Naive thymus-derived CD8-positive, alpha-beta T cell (primary cell): ENCODE measurements around the gene VDAC1. TPM values are rescaled to one million over a fixed set of nuclear protein-coding genes. Genes with fewer than 3 reads are reported as not detected.

ENCODE experiments used
- ATAC-seq, 2 donors: fragments of 150-1000 bp; cut with Tn5 transposase in 1 of 2; sonication (Bioruptor Pico), chemical (Tn5 transposase) in 1 of 2; 1 replicate in 1 of 2; 2 replicates in 1 of 2; pipeline ENCODE4 v1.10.0; 2021; ENCODE audit warnings: mild to moderate bottlenecking in 2 of 2, moderate library complexity in 2 of 2
- POLR2A ChIA-PET: fragments of 350-600 bp; sonication (Branson Sonifier 250); formaldehyde crosslinking; loops from one replicate; lab custom pipeline; 2021; ENCODE audit warnings: antibody characterized with exemption; lab: Charles Lee
- DNase-seq, 10 donors: peaks; one replicate each; pipeline versions ENCODE4 v3.0.0 to v3.0.0-alpha.2; 2020 to 2022
- H3K27ac Mint-ChIP-seq, 10 donors: one replicate each; pipeline ENCODE4 v1.8.0; 2020 to 2022; ENCODE audit warnings: mild to moderate bottlenecking in 10 of 10, mixed read lengths in 10 of 10, moderate library complexity in 4 of 10, inconsistent platforms in 1 of 10
- H3K27me3 Mint-ChIP-seq, 5 donors: one replicate each; pipeline ENCODE4 v1.8.0; 2021 to 2022; ENCODE audit warnings: mixed read lengths in 5 of 5
- H3K36me3 Mint-ChIP-seq, 3 donors: one replicate each; pipeline ENCODE4 v1.8.0; 2020 to 2022; ENCODE audit warnings: mixed read lengths in 3 of 3, mild to moderate bottlenecking in 2 of 3, inconsistent platforms in 1 of 3
- H3K4me1 Mint-ChIP-seq, 4 donors: one replicate each; pipeline ENCODE4 v1.8.0; 2021 to 2022; ENCODE audit warnings: mixed read lengths in 4 of 4
- H3K4me3 Mint-ChIP-seq, 10 donors: one replicate each; pipeline ENCODE4 v1.8.0; 2020 to 2022; ENCODE audit warnings: mild to moderate bottlenecking in 10 of 10, mixed read lengths in 10 of 10, moderate library complexity in 6 of 10, inconsistent platforms in 1 of 10
- H3K9me3 Mint-ChIP-seq, 9 donors: one replicate each; pipeline ENCODE4 v1.8.0; 2020 to 2022; ENCODE audit warnings: mixed read lengths in 9 of 9, mild to moderate bottlenecking in 3 of 9, inconsistent platforms in 1 of 9, moderate library complexity in 1 of 9
- polyA plus RNA-seq, 3 donors: library from polyadenylated mRNA; unstranded; fragments of 300-500 nt; fragmentation: Illumina TruSeq; gene quantifications; one replicate each; pipeline ENCODE4 v1.2.3, GENCODE V29; 2021
- total RNA-seq, 8 experiments: library from RNA in 2 of 8; stranded (reverse) in 2 of 8; gene quantifications; one replicate each; pipeline ENCODE4 v1.2.3 and lab custom pipeline; 2021 to 2026

The VDAC1 gene
- total and polyA plus RNA-seq, 5 experiments from 2014 or later: 42.6 to 72.9 (median 64.4) TPM

DNA sequence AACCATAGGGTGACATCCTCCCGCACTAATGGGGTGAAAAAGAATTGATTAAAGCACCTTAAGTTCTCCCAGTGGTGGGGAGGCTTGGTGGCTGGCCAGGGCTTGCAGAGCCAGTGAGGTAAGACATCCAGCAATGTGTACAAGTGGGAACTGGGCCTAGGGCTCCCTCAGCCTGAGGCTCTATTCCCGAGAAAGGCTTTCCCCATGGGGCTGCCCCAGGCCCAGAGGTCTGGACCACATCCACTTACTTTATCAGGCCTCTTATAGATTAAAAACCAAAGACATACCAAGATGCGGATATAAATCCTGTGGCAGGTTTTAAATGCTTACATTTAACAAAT lies 71.6 kb downstream of the VDAC1 start:
- DNase-seq (no peak), ATAC-seq (no peak)
- Mint-ChIP-seq H3K4me3 (peak overlapping the region in 1 of 10 donors; percentile 53), H3K4me1 (peaks cover 6 to 73% (median 16%) of the 10 kb centered on the region in 4 donors), H3K27ac (peak overlapping the region in 3 of 10 donors; percentile 45 to 84 (median 48)), H3K27me3 (peaks cover 0 to 12% (median 2%) of the 10 kb centered on the region in 5 donors), H3K36me3 (no peaks in the 10 kb centered on the region), H3K9me3 (no peaks in the 10 kb centered on the region)
- POLR2A ChIA-PET: no interaction called here

DNA sequence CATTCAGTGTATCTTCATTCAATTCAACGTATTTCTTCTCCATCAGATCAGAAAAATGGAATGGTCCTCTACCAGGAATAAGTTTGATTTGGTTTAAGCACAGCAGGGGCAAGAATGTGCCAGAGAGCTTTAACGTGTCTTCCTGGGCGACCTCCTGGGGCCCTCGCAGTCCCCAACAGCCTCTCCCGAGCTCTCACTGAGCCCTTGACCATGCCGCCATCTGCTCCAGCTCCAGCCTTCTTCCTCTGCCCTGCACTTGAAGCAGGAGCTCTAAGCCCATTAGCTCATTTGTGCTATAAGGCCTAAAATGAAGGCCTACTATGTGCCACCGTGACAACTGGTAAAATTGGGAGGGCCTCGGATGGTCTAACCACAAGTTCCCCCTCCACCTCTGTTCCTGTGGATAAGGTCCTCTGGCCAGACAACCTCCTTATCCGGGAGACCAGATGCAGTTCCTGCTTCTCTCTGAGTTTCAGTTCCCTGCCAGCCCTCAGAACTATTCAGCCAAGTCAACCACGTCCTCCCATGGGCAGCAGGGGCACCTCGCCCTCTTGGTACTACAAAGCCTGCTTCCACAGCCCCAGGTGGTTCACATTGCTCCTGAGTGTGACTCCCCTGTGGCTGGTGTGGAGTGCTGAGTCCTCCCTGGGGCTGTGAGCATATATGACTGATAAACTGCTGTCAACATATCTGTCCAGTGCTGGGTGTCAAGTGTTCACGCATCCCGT lies 72.2 kb downstream of the VDAC1 start:
- POLR2A ChIA-PET: interaction anchor here (0.7 kb wide), 1 partner anchor 72 kb away, joined by 5 read pairs; no protein-coding TSS in a partner anchor
- peak in 1 of 2 donors; percentile 26 for ATAC-seq
- Mint-ChIP-seq H3K4me3 (peak overlapping the region in 1 of 10 donors; percentile 53), H3K27ac (peak overlapping the region in 6 of 10 donors; percentile 11 to 84 (median 48)), H3K27me3 (peaks cover 0 to 12% (median 2%) of the 10 kb centered on the region in 5 donors), H3K36me3 (no peaks in the 10 kb centered on the region), H3K9me3 (no peaks in the 10 kb centered on the region), H3K4me1 (peaks cover 6 to 72% (median 16%) of the 10 kb centered on the region in 4 donors)
- peak in 1 of 10 donors; percentile 46 for DNase-seq

DNA sequence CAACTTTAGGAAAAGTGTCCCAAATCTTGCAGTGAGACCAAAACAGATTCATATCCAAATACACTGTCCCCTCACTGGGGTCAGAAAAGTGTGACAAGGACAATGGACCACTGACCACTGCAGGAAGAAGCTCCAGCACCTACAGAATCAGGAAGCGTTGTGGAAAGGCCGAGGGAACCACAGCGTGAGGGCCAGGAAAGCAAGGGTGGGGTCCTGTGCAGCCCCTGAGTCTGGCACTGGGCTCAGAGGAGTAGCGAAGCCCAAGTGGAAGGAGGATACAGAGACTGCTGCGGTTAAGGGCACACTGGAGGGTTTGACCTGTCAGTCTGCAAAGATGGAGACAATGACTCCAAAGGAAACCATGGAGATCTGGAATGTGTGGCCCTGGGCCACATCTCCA lies 73.2 kb downstream of the VDAC1 start:
- Mint-ChIP-seq H3K4me3 (peak overlapping the region in 1 of 10 donors; percentile 90), H3K9me3 (no peaks in the 10 kb centered on the region), H3K27me3 (peaks cover 0 to 12% (median 0%) of the 10 kb centered on the region in 5 donors), H3K27ac (peak overlapping the region in 3 of 10 donors; percentile 43 to 91 (median 47)), H3K36me3 (no peaks in the 10 kb centered on the region), H3K4me1 (peaks cover 6 to 64% (median 16%) of the 10 kb centered on the region in 4 donors)
- DNase-seq (no peak), ATAC-seq (no peak)
- POLR2A ChIA-PET: interaction anchor here (0.7 kb wide), 1 partner anchor 71 kb away, joined by 5 read pairs; no protein-coding TSS in a partner anchor

DNA sequence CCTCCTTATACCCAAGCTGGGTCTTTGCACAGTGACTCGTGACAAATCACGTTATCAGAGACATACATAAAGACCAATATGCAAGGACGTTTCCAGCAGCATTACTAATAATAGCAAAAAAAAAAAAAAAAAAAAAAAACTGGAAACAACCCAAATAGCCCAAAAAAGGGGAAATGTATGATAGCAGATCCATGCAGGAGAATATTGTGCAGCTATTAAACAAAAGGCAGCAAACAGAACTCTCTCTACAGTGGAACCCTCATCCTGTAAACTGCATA lies 74.0 kb downstream of the VDAC1 start:
- peak overlapping the region; percentile 72 to 90 (median 85) for H3K4me3 Mint-ChIP-seq
- H3K36me3 Mint-ChIP-seq: no peaks in the 10 kb centered on the region
- H3K4me1 Mint-ChIP-seq: peaks cover 6 to 64% (median 16%) of the 10 kb centered on the region in 4 donors
- H3K9me3 Mint-ChIP-seq: no peaks in the 10 kb centered on the region
- DNase-seq: no peak
- POLR2A ChIA-PET: interaction anchor here (0.7 to 1.1 kb wide), 3 partner anchors 73 to 825 kb away, joined by 3 to 9 read pairs (median 5); no protein-coding TSS in a partner anchor
- ATAC-seq: no peak
- peaks cover 0 to 12% (median 0%) of the 10 kb centered on the region in 5 donors for H3K27me3 Mint-ChIP-seq
- peak overlapping the region; percentile 77 to 98 (median 94) for H3K27ac Mint-ChIP-seq

DNA sequence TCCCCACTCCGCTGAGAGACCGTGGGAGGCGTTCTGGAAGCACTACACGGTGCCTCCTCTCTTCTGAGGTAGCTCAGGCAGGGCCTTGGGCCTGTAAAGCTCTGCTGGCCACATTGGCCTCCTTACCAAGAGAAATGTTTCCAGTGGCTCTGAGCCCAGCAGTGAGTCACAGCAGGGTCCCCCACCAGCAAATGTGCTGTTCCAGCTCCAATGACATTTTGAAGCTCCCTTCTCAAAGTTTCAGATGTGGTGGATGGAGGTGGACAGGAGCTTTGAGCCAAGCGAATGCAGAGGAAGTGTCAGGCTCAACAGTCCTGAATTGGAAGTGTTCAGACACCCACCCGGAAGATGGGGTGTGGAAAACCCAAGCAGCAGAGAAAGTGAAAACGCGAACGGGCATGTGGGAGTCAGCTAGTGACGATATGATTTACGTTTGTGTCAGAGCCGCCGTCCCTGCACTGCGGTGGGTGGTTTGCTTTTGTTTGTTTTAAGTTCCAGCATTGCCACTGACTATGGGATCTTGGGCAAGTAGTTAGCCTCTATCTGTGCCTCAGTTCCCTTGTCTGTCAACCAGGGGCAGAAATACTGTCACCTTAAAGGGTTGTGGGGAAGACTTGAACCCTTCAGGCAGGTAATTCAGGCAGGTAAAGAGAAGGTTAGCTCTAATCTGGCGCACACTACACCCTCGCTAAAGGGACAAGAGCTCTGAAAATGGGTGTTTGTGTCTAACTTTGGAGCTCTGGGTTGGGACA lies 74.5 kb downstream of the VDAC1 start:
- H3K9me3 Mint-ChIP-seq: no peaks in the 10 kb centered on the region
- peak overlapping the region; percentile 72 to 90 (median 85) for H3K4me3 Mint-ChIP-seq

DNA sequence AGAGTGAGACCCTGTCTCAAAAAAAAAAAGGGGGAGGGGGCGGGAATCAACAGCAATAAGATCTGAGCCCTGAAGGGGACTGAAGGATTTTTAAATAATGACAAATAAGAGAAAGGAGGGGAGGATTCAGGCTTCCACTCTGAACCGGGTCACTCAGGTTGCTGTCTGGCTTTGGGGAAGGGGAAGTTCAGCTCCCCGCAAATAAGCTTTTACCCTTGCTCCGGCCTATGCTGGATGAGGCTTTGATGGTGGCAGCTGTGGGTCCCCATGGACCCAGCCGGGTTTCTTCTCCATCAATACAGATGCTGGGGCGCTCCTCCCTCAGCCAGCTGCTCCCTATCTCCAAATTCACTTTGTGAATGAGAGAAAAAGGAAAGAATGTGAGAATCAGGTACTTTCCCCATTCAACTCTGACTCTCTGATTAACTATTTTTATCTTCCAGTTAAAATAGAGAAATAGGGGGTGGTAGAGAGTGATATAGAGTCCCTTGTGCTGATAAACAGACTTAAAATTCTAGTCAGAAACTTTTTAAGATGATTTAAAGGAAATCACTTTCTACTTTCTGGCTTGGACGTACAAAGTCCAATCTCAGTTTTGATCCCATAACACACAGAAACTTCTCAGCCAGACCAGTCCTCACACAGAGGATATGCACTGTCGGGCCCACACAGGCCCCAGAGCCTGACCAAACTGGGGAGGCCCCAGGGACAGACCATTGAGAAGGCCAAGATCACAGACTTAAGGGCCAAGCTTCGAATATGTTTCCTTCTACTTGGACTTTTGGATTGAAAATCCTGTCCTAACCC lies 76.0 kb downstream of the VDAC1 start:
- H3K36me3 Mint-ChIP-seq: no peaks in the 10 kb centered on the region
- DNase-seq (no peak), ATAC-seq (no peak)
- POLR2A ChIA-PET: no interaction called here
- H3K9me3 Mint-ChIP-seq: no peaks in the 10 kb centered on the region
- H3K27ac Mint-ChIP-seq: peak overlapping the region; percentile 27 to 98 (median 90)
- H3K4me1 Mint-ChIP-seq: peaks cover 6 to 48% (median 16%) of the 10 kb centered on the region in 4 donors
- H3K27me3 Mint-ChIP-seq: peaks cover 0 to 1% (median 0%) of the 10 kb centered on the region in 5 donors
- peak overlapping the region in 1 of 10 donors; percentile 62 for H3K4me3 Mint-ChIP-seq

More for the DNA sequence above, 74.5 kb downstream of the VDAC1 start:
- POLR2A ChIA-PET: interaction anchor here (0.7 to 1.1 kb wide), 2 partner anchors 73 to 516 kb away, joined by 3 to 9 read pairs; no protein-coding TSS in a partner anchor
- H3K27ac Mint-ChIP-seq: peak overlapping the region; percentile 77 to 98 (median 94)
- peak; percentile 73 to 91 for ATAC-seq
- H3K4me1 Mint-ChIP-seq: peaks cover 8 to 61% (median 16%) of the 10 kb centered on the region in 4 donors
- H3K27me3 Mint-ChIP-seq: peaks cover 0 to 12% (median 0%) of the 10 kb centered on the region in 5 donors
- H3K36me3 Mint-ChIP-seq: no peaks in the 10 kb centered on the region
- peak in 9 of 10 donors; percentile 22 to 68 (median 56) for DNase-seq

DNA sequence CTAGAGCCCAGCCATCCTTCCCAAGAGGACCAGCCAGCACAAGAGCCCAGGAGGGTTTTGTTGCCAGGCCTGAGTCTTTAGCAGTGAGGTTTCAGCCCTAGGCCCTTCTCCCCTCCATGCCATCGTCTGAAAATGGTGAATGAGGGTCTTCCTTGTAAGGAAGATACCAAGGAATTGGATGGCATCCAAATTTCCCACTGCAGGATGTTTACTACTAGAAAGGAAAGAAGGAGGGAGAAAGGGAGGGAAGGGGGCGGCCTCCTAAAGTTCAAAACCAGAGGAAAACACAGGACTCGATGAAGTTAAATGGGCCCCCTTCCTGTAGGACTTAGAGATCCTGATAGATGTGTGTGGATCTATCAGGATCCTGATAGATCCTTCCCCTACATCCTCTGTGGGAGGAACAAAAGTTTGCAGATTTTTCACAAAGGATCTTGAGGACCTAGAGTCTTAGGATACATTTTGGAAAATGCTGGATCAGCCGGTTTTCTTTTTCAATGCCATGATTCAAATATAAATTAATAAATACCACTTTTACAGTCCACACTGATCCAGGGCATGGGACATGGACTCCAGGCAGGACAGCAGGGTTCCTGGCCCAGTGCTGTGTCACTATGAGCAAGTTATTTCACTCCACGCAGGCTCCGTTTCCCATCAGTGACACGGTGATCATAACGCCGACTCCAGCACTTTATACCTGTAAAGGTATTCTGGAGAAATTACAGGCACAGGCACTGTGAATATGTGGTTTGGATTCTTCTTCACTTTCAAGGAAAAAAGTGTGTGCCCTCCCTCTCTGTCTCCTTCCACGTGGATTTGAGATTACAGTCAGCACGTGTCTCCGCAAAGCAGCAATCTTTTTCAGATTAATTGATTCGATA lies 77.2 kb downstream of the VDAC1 start:
- no peak for ATAC-seq
- POLR2A ChIA-PET: no interaction called here
- DNase-seq: no peak
- Mint-ChIP-seq H3K4me3 (no peak overlapping the region), H3K36me3 (no peaks in the 10 kb centered on the region), H3K27ac (peak overlapping the region in 4 of 10 donors; percentile 7 to 62 (median 46)), H3K4me1 (peaks cover 5 to 39% (median 16%) of the 10 kb centered on the region in 4 donors), H3K9me3 (no peaks in the 10 kb centered on the region), H3K27me3 (peaks cover 0 to 2% (median 0%) of the 10 kb centered on the region in 5 donors)

DNA sequence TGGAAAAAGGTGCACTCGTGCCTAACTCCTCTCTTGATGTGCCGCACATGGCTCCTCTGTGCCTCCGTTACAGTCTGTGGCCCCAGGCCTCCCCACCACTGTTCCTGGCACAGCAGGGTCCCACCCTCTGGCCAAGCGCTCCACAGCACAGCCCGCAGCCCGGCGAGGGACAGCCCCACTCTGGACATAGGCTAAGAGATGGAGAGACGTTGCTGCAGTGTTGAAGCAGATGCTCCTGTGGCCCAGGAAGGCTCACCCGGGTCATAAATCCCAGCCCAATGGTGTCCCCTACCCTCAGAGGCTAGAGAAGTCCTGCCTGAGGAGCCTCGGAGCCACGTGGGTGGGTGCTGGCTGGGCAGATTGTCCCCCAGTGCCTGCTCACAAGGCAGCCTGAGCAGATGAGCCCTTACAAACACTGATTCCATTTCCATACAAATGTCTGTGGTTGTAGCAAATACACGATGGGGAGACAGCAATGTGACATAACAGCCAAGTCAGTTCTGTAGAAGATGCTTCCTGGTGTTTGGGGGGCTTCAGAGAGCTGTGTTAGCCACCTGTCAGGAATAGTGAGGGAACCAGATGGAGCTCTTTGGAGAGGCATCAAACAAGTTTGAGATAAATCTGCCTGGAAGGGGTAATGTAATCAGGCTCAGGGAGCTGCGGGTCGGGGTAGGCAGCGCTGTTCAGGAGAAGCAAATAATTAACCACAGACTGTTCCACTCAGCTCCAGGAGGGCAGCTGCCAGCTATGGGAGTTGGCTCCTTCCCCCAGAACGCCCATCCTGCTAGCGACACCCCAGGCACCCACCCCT lies 78.1 kb downstream of the VDAC1 start:
- Mint-ChIP-seq H3K4me3 (no peak overlapping the region), H3K27me3 (peaks cover 0 to 3% (median 0%) of the 10 kb centered on the region in 5 donors), H3K36me3 (no peaks in the 10 kb centered on the region), H3K4me1 (peaks cover 5 to 38% (median 16%) of the 10 kb centered on the region in 4 donors), H3K9me3 (no peaks in the 10 kb centered on the region), H3K27ac (peak overlapping the region in 3 of 10 donors; percentile 5 to 64 (median 38))
- POLR2A ChIA-PET: no interaction called here
- ATAC-seq (no peak), DNase-seq (no peak)

DNA sequence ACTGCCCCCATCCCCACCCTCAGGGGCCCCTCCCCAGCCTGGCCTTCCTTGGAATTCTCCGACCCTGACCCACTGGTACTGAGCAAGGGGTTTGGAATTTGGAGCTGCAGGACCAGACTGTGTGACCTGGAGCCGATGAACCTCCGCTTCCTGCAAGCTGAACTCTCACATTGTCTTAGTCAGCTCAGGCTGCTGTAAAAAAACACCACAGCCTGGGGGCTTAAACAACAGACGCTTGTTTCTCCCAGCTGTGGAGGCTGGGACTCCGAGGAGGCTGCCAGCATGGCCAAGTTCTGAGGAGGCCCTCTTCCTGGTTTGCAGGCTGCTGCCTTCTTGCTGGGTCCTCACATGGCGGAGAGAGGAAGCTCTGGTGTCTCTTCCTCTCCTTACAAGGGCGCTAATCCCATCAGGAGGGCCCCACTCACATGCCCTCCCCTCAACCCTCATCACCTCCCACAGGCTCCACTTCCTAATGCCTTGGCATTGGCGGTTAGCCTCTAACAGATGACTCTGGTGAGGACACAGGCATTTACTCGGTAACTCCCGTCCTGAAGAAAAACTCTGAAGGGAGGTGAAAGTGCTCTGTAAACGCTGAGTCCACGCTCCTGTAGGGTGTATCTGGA lies 78.8 kb downstream of the VDAC1 start:
- no peaks in the 10 kb centered on the region for H3K9me3 Mint-ChIP-seq
- H3K36me3 Mint-ChIP-seq: no peaks in the 10 kb centered on the region
- DNase-seq (no peak), ATAC-seq (no peak)
- H3K27me3 Mint-ChIP-seq: peaks cover 0 to 4% (median 0%) of the 10 kb centered on the region in 5 donors
- no peak overlapping the region for H3K27ac Mint-ChIP-seq
- H3K4me3 Mint-ChIP-seq: no peak overlapping the region
- POLR2A ChIA-PET: no interaction called here
- H3K4me1 Mint-ChIP-seq: peaks cover 5 to 30% (median 14%) of the 10 kb centered on the region in 4 donors

DNA sequence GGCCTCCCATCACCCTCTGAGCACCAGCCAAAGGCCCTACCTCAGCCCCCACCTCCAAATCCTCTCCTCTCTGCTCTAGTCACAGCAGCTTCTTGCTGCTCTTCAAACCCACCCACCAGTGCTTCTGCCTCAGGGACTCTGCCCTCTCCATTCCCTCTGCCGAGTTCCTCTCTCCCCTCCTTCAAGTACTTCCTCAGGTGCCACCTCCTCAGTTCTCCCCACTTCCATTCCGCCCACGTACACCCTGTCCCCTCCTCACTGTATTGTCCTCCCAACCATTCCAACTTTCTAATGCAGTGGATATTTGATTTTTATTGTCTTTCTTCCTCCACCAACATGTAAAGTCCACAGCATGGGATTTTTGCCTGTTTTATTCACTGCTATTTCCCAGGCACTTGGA lies 79.5 kb downstream of the VDAC1 start:
- Mint-ChIP-seq H3K4me1 (peaks cover 5 to 26% (median 9%) of the 10 kb centered on the region in 4 donors), H3K4me3 (no peak overlapping the region), H3K9me3 (no peaks in the 10 kb centered on the region), H3K27me3 (peaks cover 0 to 10% (median 0%) of the 10 kb centered on the region in 5 donors), H3K27ac (peak overlapping the region in 1 of 10 donors; percentile 29), H3K36me3 (no peaks in the 10 kb centered on the region)
- POLR2A ChIA-PET: no interaction called here
- DNase-seq (no peak), ATAC-seq (no peak)
